Neural cell (in vitro differentiated cells): ENCODE data around the gene ICA1. TPM values are rescaled to one million over a fixed set of nuclear protein-coding genes. Genes with fewer than 3 reads are reported as not detected.

Experiments used
- H2AFZ ChIP-seq: fragments of 200-600, 300-800 bp; sonication (generic), shearing (Covaris generic); 2 replicates; pipeline ENCODE4 v1.6.0; 2014; ENCODE audit warnings: low read depth, mild to moderate bottlenecking, antibody characterized with exemption, low read length, moderate library complexity
- H3F3A ChIP-seq: fragments of 200-600 bp; shearing (Covaris generic); 2 replicates; pipeline ENCODE4 v1.6.1; 2016; ENCODE audit warnings: mild to moderate bottlenecking, moderate library complexity, mixed read lengths, antibody characterized with exemption, low read length; ENCODE audit not compliant: insufficient read depth, poor library complexity, severe bottlenecking
- H3K27ac ChIP-seq: fragments of 200-600, 300-800 bp; sonication (generic), shearing (Covaris generic); 2 replicates; pipeline ENCODE4 v1.5.1; 2014; ENCODE audit warnings: mild to moderate bottlenecking, low read length, moderate library complexity
- H3K27me3 ChIP-seq: fragments of 300-800, 200-600 bp; sonication (generic), shearing (Covaris generic); 2 replicates; pipeline ENCODE4 v1.6.0; 2014; ENCODE audit warnings: mild to moderate bottlenecking, low read depth, low read length, moderate library complexity; ENCODE audit not compliant: insufficient read depth
- H3K36me3 ChIP-seq: fragments of 300-800, 200-600 bp; sonication (generic), shearing (Covaris generic); 2 replicates; pipeline ENCODE4 v1.5.1; 2014; ENCODE audit warnings: mild to moderate bottlenecking, antibody characterized with exemption, low read length, moderate library complexity; ENCODE audit not compliant: insufficient read depth
- H3K4me2 ChIP-seq: fragments of 300-800, 200-600 bp; sonication (generic), shearing (Covaris generic); 2 replicates; pipeline ENCODE4 v1.6.0; 2014; ENCODE audit warnings: mild to moderate bottlenecking, low read length
- H3K4me3 ChIP-seq: fragments of 300-800, 200-600 bp; sonication (generic), shearing (Covaris generic); 2 replicates; pipeline ENCODE4 v1.5.1; 2014; ENCODE audit warnings: mild to moderate bottlenecking, low read length, moderate library complexity
- H3K79me2 ChIP-seq: fragments of 200-600 bp; shearing (Covaris generic); replicated peaks from 2 replicates; pipeline ENCODE4 v1.6.0; 2014; ENCODE audit warnings: mild to moderate bottlenecking, low read length, moderate library complexity; ENCODE audit not compliant: insufficient read depth
- H3K9ac ChIP-seq: fragments of 300-800, 200-600 bp; sonication (generic), shearing (Covaris generic); 2 replicates; pipeline ENCODE4 v1.6.1; 2016; ENCODE audit warnings: mild to moderate bottlenecking, low read length, mixed read lengths
- H3K9me2 ChIP-seq: fragments of 200-600 bp; shearing (Covaris generic); 2 replicates; pipeline ENCODE4 v1.6.1; 2016; ENCODE audit warnings: mild to moderate bottlenecking, low read length, mixed read lengths; ENCODE audit not compliant: insufficient read depth
- H3K9me3 ChIP-seq: fragments of 200-600, 300-800 bp; sonication (generic), shearing (Covaris generic); 2 replicates; pipeline ENCODE4 v1.6.1; 2016; ENCODE audit warnings: mild to moderate bottlenecking, mixed run types, low read length, moderate library complexity, mixed read lengths
- H4K20me1 ChIP-seq: fragments of 200-600 bp; shearing (Covaris generic); 2 replicates; pipeline ENCODE4 v1.6.1; 2016; ENCODE audit warnings: mild to moderate bottlenecking, mixed run types; ENCODE audit not compliant: insufficient read depth
- CTCF ChIP-seq: fragments of 450-650 bp; IDR thresholded peaks from 2 replicates; pipeline ENCODE4 v1.5.1; 2014; ENCODE audit warnings: antibody characterized with exemption, mild to moderate bottlenecking, moderate library complexity; ENCODE audit not compliant: poor library complexity, severe bottlenecking
- EP300 ChIP-seq: fragments of 450-650 bp; conservative IDR thresholded peaks from 2 replicates; pipeline ENCODE4 v1.6.1; 2014; ENCODE audit warnings: antibody characterized with exemption, mild to moderate bottlenecking, moderate library complexity; ENCODE audit not compliant: poor library complexity, severe bottlenecking
- EZH2 ChIP-seq: fragments of 200-600, 300-800 bp; shearing (Covaris generic), sonication (generic); IDR thresholded peaks from 2 replicates; pipeline ENCODE4 v1.6.1; 2014; ENCODE audit warnings: antibody characterized with exemption, low read length, borderline replicate concordance, mild to moderate bottlenecking; ENCODE audit not compliant: insufficient read depth, poor library complexity, severe bottlenecking
- MXI1 ChIP-seq: fragments of 450-650 bp; conservative IDR thresholded peaks from 2 replicates; pipeline ENCODE4 v1.6.1; 2014; ENCODE audit warnings: antibody characterized with exemption, mild to moderate bottlenecking; ENCODE audit not compliant: poor library complexity, severe bottlenecking
- POLR2AphosphoS5 ChIP-seq: IDR thresholded peaks from 2 replicates; pipeline ENCODE4 v1.6.1; 2012
- RAD21 ChIP-seq: fragments of 450-650 bp; conservative IDR thresholded peaks from 2 replicates; pipeline ENCODE4 v1.6.1; 2014; ENCODE audit warnings: antibody characterized with exemption, mild to moderate bottlenecking, moderate library complexity
- REST ChIP-seq: IDR thresholded peaks from 2 replicates; pipeline ENCODE4 v1.6.1; 2012; ENCODE audit warnings: borderline replicate concordance
- SMC3 ChIP-seq: fragments of 450-650 bp; conservative IDR thresholded peaks from 2 replicates; pipeline ENCODE4 v1.6.1; 2014; ENCODE audit warnings: antibody characterized with exemption, mild to moderate bottlenecking, moderate library complexity; ENCODE audit not compliant: poor library complexity
- TAF1 ChIP-seq: IDR thresholded peaks from 2 replicates; pipeline ENCODE4 v1.6.1; 2012; ENCODE audit warnings: low read depth
- polyA plus RNA-seq: library from polyadenylated mRNA; depleted of rRNA; stranded (reverse); fragments of >200 nt; gene quantifications from 2 replicates; pipeline ENCODE4 v1.2.3, GENCODE V29; 2014

ICA1 gene
- polyA plus RNA-seq, 1 donor from 2014 or later: 18.6 TPM

DNA sequence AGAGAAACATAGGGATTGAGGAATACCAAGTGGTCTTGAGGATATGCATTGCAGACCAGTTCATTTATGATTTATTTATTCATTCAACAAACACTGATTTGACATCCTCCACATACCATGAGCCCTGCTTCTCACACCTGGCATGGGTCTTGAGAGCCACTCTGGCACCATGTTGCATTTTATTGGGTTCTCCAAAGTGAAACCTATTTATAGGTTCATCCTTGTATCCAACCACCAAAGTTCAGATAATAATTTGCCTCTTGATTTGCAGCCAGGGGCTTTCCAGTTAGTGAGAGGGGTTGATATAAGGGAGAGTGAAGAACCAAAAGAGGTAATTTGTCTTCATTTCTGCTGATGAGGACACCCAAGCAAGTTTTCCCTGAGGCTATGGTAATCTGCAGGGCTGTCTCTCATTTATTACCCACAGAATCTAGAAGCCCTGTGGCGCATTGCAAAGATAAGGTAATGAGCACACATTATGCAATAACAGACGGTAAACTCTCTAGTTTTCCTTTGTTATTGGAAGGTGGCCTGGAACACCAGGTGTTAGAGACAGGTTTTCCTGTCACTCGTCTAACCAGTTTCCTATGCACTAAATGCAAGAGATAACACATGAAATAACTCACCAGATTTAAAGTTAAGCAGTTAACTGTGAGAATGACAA is 28.8 kb upstream of the ICA1 start:
- H3K4me2 ChIP-seq: no peak overlapping the region
- no peak overlapping the region for H2AFZ ChIP-seq
- no peaks in the 10 kb centered on the region for H4K20me1 ChIP-seq
- no peaks in the 10 kb centered on the region for H3F3A ChIP-seq
- no peaks in the 10 kb centered on the region for H3K27me3 ChIP-seq
- no peak for TF ChIP-seq SMC3
- no peaks in the 10 kb centered on the region for H3K9me3 ChIP-seq
- H3K9ac ChIP-seq: no peak overlapping the region
- H3K9me2 ChIP-seq: no peaks in the 10 kb centered on the region
- H3K27ac ChIP-seq: no peak overlapping the region
- no peaks in the 10 kb centered on the region for H3K36me3 ChIP-seq
- no peak overlapping the region for H3K4me3 ChIP-seq
- H3K79me2 ChIP-seq: no peaks in the 10 kb centered on the region

- H4K20me1 ChIP-seq: no peaks in the 10 kb centered on the region
- H3K27ac ChIP-seq: no peak overlapping the region
- H3K9me3 ChIP-seq: no peaks in the 10 kb centered on the region
- no peaks in the 10 kb centered on the region for H3K36me3 ChIP-seq
- no peak overlapping the region for H3K9ac ChIP-seq
- no peak overlapping the region for H3K4me3 ChIP-seq
- no peaks in the 10 kb centered on the region for H3K27me3 ChIP-seq
- H3K9me2 ChIP-seq: no peaks in the 10 kb centered on the region
- no peak overlapping the region for H3K4me2 ChIP-seq
- H3K79me2 ChIP-seq: no peaks in the 10 kb centered on the region
- TF ChIP-seq SMC3 (no peak), TAF1 (no peak), REST (no peak), MXI1 (no peak), POLR2AphosphoS5 (no peak), EZH2 (no peak), EP300 (no peak), CTCF (no peak)
- H3F3A ChIP-seq: no peaks in the 10 kb centered on the region
- H2AFZ ChIP-seq: no peak overlapping the region
Observed at GRCh38 chr7:8286118-8286517, 24.2 kb upstream of the ICA1 start.

GRCh38 chr7:8285155-8285554 is 23.2 kb upstream of the ICA1 start:
- Histone ChIP-seq H3K36me3 (no peaks in the 10 kb centered on the region), H4K20me1 (no peaks in the 10 kb centered on the region), H3K9me2 (no peaks in the 10 kb centered on the region), H2AFZ (no peak overlapping the region), H3K9me3 (no peaks in the 10 kb centered on the region), H3K9ac (no peak overlapping the region), H3K27me3 (no peaks in the 10 kb centered on the region), H3K4me3 (no peak overlapping the region), H3K79me2 (no peaks in the 10 kb centered on the region), H3K27ac (no peak overlapping the region), H3K4me2 (no peak overlapping the region), H3F3A (no peaks in the 10 kb centered on the region)
- TF ChIP-seq POLR2AphosphoS5 (no peak), CTCF (no peak), EP300 (no peak), TAF1 (no peak), RAD21 (no peak), EZH2 (no peak), SMC3 (no peak), REST (no peak), MXI1 (no peak)
